CD8-positive, alpha-beta memory T cell (primary cell): ENCODE data around the gene TBX19. TPM values are rescaled to one million over a fixed set of nuclear protein-coding genes. Genes with fewer than 3 reads are reported as not detected.

Source experiments
- CTCF ChIA-PET: fragments of 350-600 bp; sonication (Branson Sonifier 250); formaldehyde crosslinking; loops from one replicate; lab custom pipeline; 2021; ENCODE audit warnings: antibody characterized with exemption; lab: Charles Lee
- POLR2A ChIA-PET: fragments of 350-600 bp; sonication (Branson Sonifier 250); formaldehyde crosslinking; loops from one replicate; lab custom pipeline; 2021; ENCODE audit warnings: antibody characterized with exemption; lab: Charles Lee
- DNase-seq, 5 donors: peaks; one replicate each; pipeline versions ENCODE4 v3.0.0 to v3.0.0-alpha.2; 2020 to 2022; ENCODE audit warnings: mixed read lengths in 1 of 5
- H3K27ac ChIP-seq: one replicate; pipeline ENCODE4 v1.7.0; 2013; ENCODE audit warnings: low read depth, mild to moderate bottlenecking, low read length, moderate library complexity
- H3K27me3 ChIP-seq: 2 replicates; pipeline ENCODE4 v1.7.0; 2013; ENCODE audit warnings: low read length, mild to moderate bottlenecking; ENCODE audit not compliant: insufficient read depth, poor library complexity, severe bottlenecking
- H3K36me3 ChIP-seq: 2 replicates; pipeline ENCODE4 v1.7.0; 2013; ENCODE audit warnings: mild to moderate bottlenecking, low read length, moderate library complexity; ENCODE audit not compliant: insufficient read depth
- H3K4me1 ChIP-seq: 2 replicates; pipeline ENCODE4 v1.7.0; 2013; ENCODE audit warnings: mild to moderate bottlenecking, low read length, moderate library complexity; ENCODE audit not compliant: insufficient read depth
- H3K4me3 ChIP-seq: 2 replicates; pipeline ENCODE4 v1.7.0; 2013; ENCODE audit warnings: mild to moderate bottlenecking, low read length
- H3K9me3 ChIP-seq: 2 replicates; pipeline ENCODE4 v1.7.0; 2013; ENCODE audit warnings: mild to moderate bottlenecking, low read length
- H3K27ac Mint-ChIP-seq, 8 donors: one replicate each; pipeline ENCODE4 v1.8.0; 2020 to 2021; ENCODE audit warnings: mixed read lengths in 8 of 8, mild to moderate bottlenecking in 6 of 8, inconsistent platforms in 3 of 8, moderate library complexity in 3 of 8
- H3K27me3 Mint-ChIP-seq, 2 donors: one replicate each; pipeline ENCODE4 v1.8.0; 2020 to 2021; ENCODE audit warnings: mixed read lengths in 2 of 2, mild to moderate bottlenecking in 1 of 2, moderate library complexity in 1 of 2
- H3K36me3 Mint-ChIP-seq, 3 donors: one replicate each; pipeline ENCODE4 v1.8.0; 2020 to 2021; ENCODE audit warnings: mixed read lengths in 3 of 3, inconsistent platforms in 1 of 3, mild to moderate bottlenecking in 1 of 3
- H3K4me1 Mint-ChIP-seq, 3 donors: one replicate each; pipeline ENCODE4 v1.8.0; 2020 to 2021; ENCODE audit warnings: mixed read lengths in 3 of 3, inconsistent platforms in 1 of 3, mild to moderate bottlenecking in 1 of 3
- H3K4me3 Mint-ChIP-seq, 7 donors: one replicate each; pipeline ENCODE4 v1.8.0; 2020 to 2021; ENCODE audit warnings: mixed read lengths in 7 of 7, mild to moderate bottlenecking in 6 of 7, moderate library complexity in 4 of 7, inconsistent platforms in 2 of 7
- H3K9me3 Mint-ChIP-seq, 5 donors: one replicate each; pipeline ENCODE4 v1.8.0; 2020 to 2022; ENCODE audit warnings: mixed read lengths in 5 of 5, mild to moderate bottlenecking in 3 of 5, moderate library complexity in 2 of 5, inconsistent platforms in 1 of 5
- polyA plus RNA-seq: library from polyadenylated mRNA; unstranded; fragments of 300-500 nt; fragmentation: Illumina TruSeq; gene quantifications from one replicate; pipeline ENCODE4 v1.2.3, GENCODE V29; 2021
- total RNA-seq, 2 experiments: library from RNA; stranded (reverse); gene quantifications; one replicate each; pipeline ENCODE4 v1.2.3, GENCODE V29; 2021

Gene TBX19
- total and polyA plus RNA-seq, 3 experiments from 2014 or later = 0.91 to 2.3 (median 1.4) TPM

DNA sequence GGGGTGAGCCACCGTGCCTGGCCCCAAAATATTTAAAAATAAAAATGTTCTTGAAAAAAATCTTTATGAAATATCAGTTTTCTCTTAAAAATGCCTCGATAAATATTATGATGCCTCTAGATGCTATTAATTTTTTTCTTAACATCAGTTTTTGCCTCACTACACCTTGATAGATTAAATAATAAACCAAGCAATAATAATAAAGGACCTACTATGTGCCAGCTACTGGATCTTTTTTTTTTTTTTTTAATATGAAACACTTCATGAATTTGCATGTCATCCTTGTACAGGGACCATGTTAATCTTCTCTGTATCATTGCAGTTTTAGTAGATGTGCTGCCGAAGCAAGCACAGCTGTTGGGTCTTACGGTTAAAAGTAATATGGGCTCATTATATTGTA is 17.5 kb upstream of the TBX19 start:
- no peaks in the 10 kb centered on the region for H3K36me3 ChIP-seq

DNA sequence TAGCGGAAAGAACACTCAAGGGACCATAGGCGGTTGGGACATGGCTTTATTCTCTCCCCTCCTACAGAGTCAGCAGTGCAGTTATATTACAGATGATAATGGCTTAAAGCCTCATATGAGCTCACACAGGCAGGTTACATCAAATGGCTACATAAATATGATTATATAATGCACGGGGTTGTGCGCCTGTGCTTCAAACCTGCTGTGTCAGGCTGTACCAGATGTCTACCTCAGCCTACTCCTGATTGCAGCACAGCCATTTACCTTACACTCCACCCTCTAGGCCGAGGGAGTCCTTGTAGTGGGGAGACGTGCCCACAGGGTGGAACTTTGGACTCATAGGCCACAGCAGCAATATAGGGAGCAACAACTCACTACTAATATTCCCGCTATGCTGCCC is 16.4 kb upstream of the TBX19 start:
- no peaks in the 10 kb centered on the region for H3K36me3 ChIP-seq
- Mint-ChIP-seq H3K4me1 (peaks cover 17 to 31% (median 24%) of the 10 kb centered on the region in 3 donors), H3K36me3 (peaks cover 20 to 42% (median 20%) of the 10 kb centered on the region in 3 donors), H3K9me3 (no peaks in the 10 kb centered on the region), H3K4me3 (no peak overlapping the region), H3K27ac (no peak overlapping the region), H3K27me3 (no peaks in the 10 kb centered on the region)
- peaks cover 5% of the 10 kb centered on the region for H3K4me1 ChIP-seq
- H3K4me3 ChIP-seq = no peak overlapping the region
- CTCF ChIA-PET = no interaction called here
- no peaks in the 10 kb centered on the region for H3K9me3 ChIP-seq
- POLR2A ChIA-PET = no interaction called here
- no peak overlapping the region for H3K27ac ChIP-seq
- H3K27me3 ChIP-seq = no peaks in the 10 kb centered on the region
- DNase-seq = no peak

More for the DNA sequence above, 17.5 kb upstream of the TBX19 start:
- Histone ChIP-seq H3K9me3 (no peaks in the 10 kb centered on the region), H3K27me3 (no peaks in the 10 kb centered on the region), H3K4me1 (peaks cover 5% of the 10 kb centered on the region), H3K4me3 (no peak overlapping the region), H3K27ac (no peak overlapping the region)
- no peak for DNase-seq
- Mint-ChIP-seq H3K4me1 (peaks cover 19 to 36% (median 30%) of the 10 kb centered on the region in 3 donors), H3K27ac (no peak overlapping the region), H3K36me3 (peaks cover 14 to 46% (median 22%) of the 10 kb centered on the region in 3 donors), H3K9me3 (no peaks in the 10 kb centered on the region), H3K27me3 (no peaks in the 10 kb centered on the region), H3K4me3 (no peak overlapping the region)
- POLR2A ChIA-PET = no interaction called here
- CTCF ChIA-PET = no interaction called here

DNA sequence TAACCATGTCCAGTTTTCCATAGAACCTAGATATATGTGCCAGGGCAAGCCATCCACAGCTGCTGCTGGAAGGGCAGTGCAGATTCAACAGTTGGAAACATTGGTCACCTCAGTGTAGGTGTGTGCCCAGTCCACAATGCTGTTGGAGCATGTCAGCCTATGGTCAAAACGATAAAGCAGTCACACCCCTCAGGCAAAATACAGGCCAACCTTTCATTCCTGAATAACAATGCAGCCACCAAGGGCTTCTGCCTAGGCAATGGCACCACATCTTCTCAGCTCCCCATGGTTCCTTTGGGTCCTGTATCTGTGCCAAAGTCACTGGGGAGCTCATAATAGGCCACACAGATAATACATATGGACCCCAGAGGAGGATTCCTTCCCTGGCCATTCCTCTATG is 15.1 kb upstream of the TBX19 start:
- Mint-ChIP-seq H3K9me3 (no peaks in the 10 kb centered on the region), H3K36me3 (peaks cover 21 to 37% (median 25%) of the 10 kb centered on the region in 3 donors), H3K27me3 (no peaks in the 10 kb centered on the region), H3K27ac (no peak overlapping the region), H3K4me1 (peaks cover 11 to 18% (median 13%) of the 10 kb centered on the region in 3 donors), H3K4me3 (no peak overlapping the region)
- no peak overlapping the region for H3K27ac ChIP-seq
- H3K9me3 ChIP-seq = no peaks in the 10 kb centered on the region
- H3K4me1 ChIP-seq = peaks cover 5% of the 10 kb centered on the region
- no peaks in the 10 kb centered on the region for H3K36me3 ChIP-seq
- ChIA-PET POLR2A (no interaction called here), CTCF (no interaction called here)
- H3K27me3 ChIP-seq = no peaks in the 10 kb centered on the region
- no peak overlapping the region for H3K4me3 ChIP-seq
- no peak for DNase-seq

GRCh38 chr1:168266644-168267186 is 14.0 kb upstream of the TBX19 start:
- H3K9me3 Mint-ChIP-seq = no peaks in the 10 kb centered on the region
- no peak overlapping the region for H3K27ac Mint-ChIP-seq
- no peak overlapping the region for H3K4me3 Mint-ChIP-seq
- no peaks in the 10 kb centered on the region for H3K36me3 ChIP-seq
- CTCF ChIA-PET = no interaction called here
- no peaks in the 10 kb centered on the region for H3K4me1 ChIP-seq
- H3K36me3 Mint-ChIP-seq = peaks cover 18 to 30% (median 25%) of the 10 kb centered on the region in 3 donors
- H3K4me3 ChIP-seq = no peak overlapping the region
- no peaks in the 10 kb centered on the region for H3K27me3 Mint-ChIP-seq
- DNase-seq = no peak
- H3K27me3 ChIP-seq = no peaks in the 10 kb centered on the region
- H3K9me3 ChIP-seq = no peaks in the 10 kb centered on the region
- no peak overlapping the region for H3K27ac ChIP-seq
- peaks cover under 1 to 7% (median 2%) of the 10 kb centered on the region in 3 donors for H3K4me1 Mint-ChIP-seq
- POLR2A ChIA-PET = no interaction called here

- Mint-ChIP-seq H3K9me3 (peaks cover 0 to 6% (median 3%) of the 10 kb centered on the region in 5 donors), H3K27me3 (no peaks in the 10 kb centered on the region), H3K36me3 (peaks cover 6 to 32% (median 8%) of the 10 kb centered on the region in 3 donors), H3K27ac (no peak overlapping the region), H3K4me1 (peaks cover 8 to 12% (median 10%) of the 10 kb centered on the region in 3 donors), H3K4me3 (no peak overlapping the region)
- ChIA-PET POLR2A (interaction anchor here (0.6 kb wide), 1 partner anchor 816 kb away, joined by 3 read pairs; no protein-coding TSS in a partner anchor), CTCF (no interaction called here)
- Histone ChIP-seq H3K36me3 (no peaks in the 10 kb centered on the region), H3K27me3 (no peaks in the 10 kb centered on the region), H3K4me3 (no peak overlapping the region), H3K27ac (no peak overlapping the region), H3K9me3 (no peaks in the 10 kb centered on the region), H3K4me1 (no peaks in the 10 kb centered on the region)
- DNase-seq = no peak
These were observed 9.0 kb upstream of the TBX19 start for GRCh38 chr1:168271636-168272035.

DNA sequence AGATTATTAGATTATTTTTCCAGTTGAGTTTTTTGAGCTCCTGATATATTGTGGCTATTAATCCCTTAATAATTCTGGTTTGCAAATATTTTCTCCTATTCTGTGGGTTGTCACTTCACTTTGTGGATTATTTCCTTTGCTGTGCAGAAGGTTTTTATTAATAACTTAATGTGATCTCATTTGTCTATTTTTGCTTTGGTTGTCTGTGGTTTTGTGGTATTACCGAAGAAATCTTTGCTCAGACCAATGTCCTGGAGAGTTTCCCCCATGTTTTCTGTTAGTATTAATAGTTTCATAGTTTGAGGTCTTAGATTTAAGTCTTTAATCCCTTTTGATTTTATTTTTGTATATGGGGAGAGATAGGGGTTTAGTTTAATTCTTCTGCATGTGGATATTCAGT is 7.1 kb upstream of the TBX19 start:
- H3K9me3 Mint-ChIP-seq = peaks cover 0 to 11% (median 5%) of the 10 kb centered on the region in 5 donors
- no peak overlapping the region for H3K27ac Mint-ChIP-seq
- H3K36me3 Mint-ChIP-seq = peaks cover 6 to 42% (median 10%) of the 10 kb centered on the region in 3 donors
- ChIA-PET CTCF (no interaction called here), POLR2A (no interaction called here)
- peaks cover 8 to 12% (median 10%) of the 10 kb centered on the region in 3 donors for H3K4me1 Mint-ChIP-seq
- Histone ChIP-seq H3K4me3 (no peak overlapping the region), H3K27ac (no peak overlapping the region), H3K9me3 (no peaks in the 10 kb centered on the region), H3K36me3 (no peaks in the 10 kb centered on the region), H3K4me1 (no peaks in the 10 kb centered on the region), H3K27me3 (no peaks in the 10 kb centered on the region)
- no peaks in the 10 kb centered on the region for H3K27me3 Mint-ChIP-seq
- DNase-seq = no peak
- no peak overlapping the region for H3K4me3 Mint-ChIP-seq

GRCh38 chr1:168279253-168279652 is 1.4 kb upstream of the TBX19 start:
- H3K27ac Mint-ChIP-seq = no peak overlapping the region
- no peak overlapping the region for H3K4me3 ChIP-seq
- DNase-seq = no peak
- H3K9me3 ChIP-seq = no peaks in the 10 kb centered on the region
- no peaks in the 10 kb centered on the region for H3K27me3 ChIP-seq
- no peaks in the 10 kb centered on the region for H3K4me1 ChIP-seq
- ChIA-PET POLR2A (no interaction called here), CTCF (no interaction called here)
- no peaks in the 10 kb centered on the region for H3K36me3 ChIP-seq
- H3K9me3 Mint-ChIP-seq = peaks cover 0 to 9% (median 5%) of the 10 kb centered on the region in 5 donors
- peaks cover 8 to 29% (median 19%) of the 10 kb centered on the region in 3 donors for H3K36me3 Mint-ChIP-seq
- no peak overlapping the region for H3K4me3 Mint-ChIP-seq
- no peaks in the 10 kb centered on the region for H3K27me3 Mint-ChIP-seq
- H3K27ac ChIP-seq = no peak overlapping the region
- H3K4me1 Mint-ChIP-seq = peaks cover 0 to 2% (median under 1%) of the 10 kb centered on the region in 3 donors

DNA sequence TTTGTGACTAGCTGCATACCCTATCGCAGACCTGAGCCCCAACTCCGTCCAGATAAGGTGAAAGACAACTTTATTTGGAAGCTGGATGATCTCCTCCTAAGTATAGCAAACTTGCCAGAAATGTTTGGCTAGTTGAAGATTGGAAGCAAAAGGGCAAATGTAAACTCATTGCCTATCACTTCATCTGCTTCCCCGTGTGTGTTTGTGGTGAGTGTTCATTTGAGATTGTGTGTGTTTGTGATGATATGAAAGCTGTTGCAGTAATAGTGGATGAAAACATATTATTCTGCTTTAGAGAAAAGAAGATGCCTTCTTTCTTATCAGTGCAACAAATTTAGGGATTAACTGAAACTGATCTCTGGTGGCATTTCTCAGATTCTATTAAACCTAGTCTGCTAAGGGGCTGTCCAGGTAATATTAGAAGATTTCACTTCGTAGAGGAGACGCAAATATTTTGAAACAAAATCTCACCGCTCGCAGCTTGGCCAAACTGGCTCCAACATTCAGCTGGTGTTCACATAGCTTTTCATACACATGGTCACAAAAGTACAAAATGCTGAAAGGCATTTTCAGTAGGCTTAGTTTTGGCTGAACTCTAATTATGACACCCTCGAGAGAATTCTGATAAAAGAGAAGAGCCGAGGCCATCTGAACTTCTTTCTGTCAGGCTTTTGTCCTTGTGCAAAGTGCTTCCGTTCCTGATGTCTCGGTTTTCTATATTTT is 1.1 kb downstream of the TBX19 start:
- no peaks in the 10 kb centered on the region for H3K27me3 Mint-ChIP-seq
- ChIA-PET CTCF (interaction anchor here (1.3 kb wide), 1 partner anchor 12 kb away, joined by 4 read pairs; no protein-coding TSS in a partner anchor), POLR2A (no interaction called here)

More for the DNA sequence above, 1.1 kb downstream of the TBX19 start:
- peaks cover 0 to 5% (median 5%) of the 10 kb centered on the region in 5 donors for H3K9me3 Mint-ChIP-seq
- Histone ChIP-seq H3K9me3 (no peaks in the 10 kb centered on the region), H3K4me1 (no peaks in the 10 kb centered on the region), H3K4me3 (no peak overlapping the region), H3K27ac (no peak overlapping the region), H3K36me3 (no peaks in the 10 kb centered on the region), H3K27me3 (no peaks in the 10 kb centered on the region)
- peaks cover 13 to 19% (median 18%) of the 10 kb centered on the region in 3 donors for H3K4me1 Mint-ChIP-seq
- no peak overlapping the region for H3K4me3 Mint-ChIP-seq
- DNase-seq = no peak
- H3K27ac Mint-ChIP-seq = no peak overlapping the region
- peaks cover 6 to 21% (median 17%) of the 10 kb centered on the region in 3 donors for H3K36me3 Mint-ChIP-seq
